HG03175 (cell line): Measurements from ENCODE around the gene ARHGAP26.

Experiments used
- ATAC-seq: cut with Tn5 transposase; IDR thresholded peaks from one replicate; pipeline ENCODE4 v1.9.1; 2021; ENCODE audit warnings: mild to moderate bottlenecking, moderate library complexity; ENCODE audit not compliant: unreplicated experiment

ARHGAP26 gene

GRCh38 chr5:143227301-143227700, 457.1 kb downstream of the ARHGAP26 start:
- ATAC-seq: no peak

- ATAC-seq: no peak
Measured at GRCh38 chr5:143228597-143229293, 458.6 kb downstream of the ARHGAP26 start.

DNA sequence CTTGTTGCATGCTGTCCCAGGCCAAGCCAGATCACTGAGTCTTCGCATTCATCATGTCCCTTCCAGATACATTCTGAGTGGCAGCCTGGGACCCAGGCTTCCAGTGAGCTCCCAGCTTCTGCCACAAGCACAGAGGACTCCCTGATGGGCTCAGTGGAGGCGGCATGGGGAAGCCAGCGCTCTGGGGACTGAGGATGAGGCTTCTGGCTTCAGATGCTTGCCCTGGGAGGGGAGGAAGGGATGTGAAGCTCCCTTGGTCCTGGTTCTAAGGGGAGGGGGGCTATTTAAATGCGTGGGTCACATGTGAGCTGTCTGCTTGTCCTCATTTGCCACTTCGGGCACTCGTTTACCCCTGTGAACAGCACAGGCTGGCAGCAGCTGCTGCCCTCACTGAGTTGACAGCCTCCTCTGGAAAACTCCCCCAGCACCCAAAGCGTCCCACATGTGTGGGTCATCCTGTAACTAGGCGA, 459.3 kb downstream of the ARHGAP26 start:
- ATAC-seq: peak; percentile 25

- peak; percentile 86 for ATAC-seq
Measured at GRCh38 chr5:143229896-143230675, 459.9 kb downstream of the ARHGAP26 start.

DNA sequence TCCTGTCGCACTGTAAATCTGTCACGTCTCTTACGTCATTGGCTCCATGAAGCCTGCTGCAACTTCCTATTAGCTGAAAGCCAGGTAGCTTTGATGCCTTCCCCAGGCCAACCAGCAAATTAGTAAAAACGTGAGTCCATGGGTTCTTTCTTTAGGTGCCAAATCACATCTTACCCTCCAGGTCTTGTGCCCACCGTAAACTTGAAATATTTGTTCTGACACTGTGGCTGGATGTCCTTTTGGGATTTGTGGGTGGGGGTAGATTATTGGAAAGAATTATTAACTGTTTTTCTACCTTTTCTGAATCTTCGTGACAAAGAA, 460.5 kb downstream of the ARHGAP26 start:
- ATAC-seq: peak; percentile 1

DNA sequence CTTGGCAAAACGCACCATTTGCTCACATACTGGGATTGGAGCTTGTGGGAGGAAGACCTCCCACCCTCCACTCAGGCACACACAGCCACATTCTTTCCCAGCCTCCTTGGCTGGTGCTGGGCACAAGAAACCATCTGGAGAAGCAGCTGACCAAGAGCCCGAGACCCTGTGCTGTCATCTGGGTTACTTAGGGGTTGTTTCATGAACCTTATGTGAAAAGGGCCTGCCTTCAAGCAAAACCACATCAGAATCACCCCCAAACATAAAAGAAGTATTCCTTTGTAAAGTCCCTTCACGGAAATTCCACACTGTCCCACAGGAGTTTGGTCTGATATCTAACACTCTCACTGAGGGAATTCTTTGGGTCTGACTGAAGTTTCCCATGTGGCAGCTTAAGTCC, 461.2 kb downstream of the ARHGAP26 start:
- ATAC-seq: no peak

DNA sequence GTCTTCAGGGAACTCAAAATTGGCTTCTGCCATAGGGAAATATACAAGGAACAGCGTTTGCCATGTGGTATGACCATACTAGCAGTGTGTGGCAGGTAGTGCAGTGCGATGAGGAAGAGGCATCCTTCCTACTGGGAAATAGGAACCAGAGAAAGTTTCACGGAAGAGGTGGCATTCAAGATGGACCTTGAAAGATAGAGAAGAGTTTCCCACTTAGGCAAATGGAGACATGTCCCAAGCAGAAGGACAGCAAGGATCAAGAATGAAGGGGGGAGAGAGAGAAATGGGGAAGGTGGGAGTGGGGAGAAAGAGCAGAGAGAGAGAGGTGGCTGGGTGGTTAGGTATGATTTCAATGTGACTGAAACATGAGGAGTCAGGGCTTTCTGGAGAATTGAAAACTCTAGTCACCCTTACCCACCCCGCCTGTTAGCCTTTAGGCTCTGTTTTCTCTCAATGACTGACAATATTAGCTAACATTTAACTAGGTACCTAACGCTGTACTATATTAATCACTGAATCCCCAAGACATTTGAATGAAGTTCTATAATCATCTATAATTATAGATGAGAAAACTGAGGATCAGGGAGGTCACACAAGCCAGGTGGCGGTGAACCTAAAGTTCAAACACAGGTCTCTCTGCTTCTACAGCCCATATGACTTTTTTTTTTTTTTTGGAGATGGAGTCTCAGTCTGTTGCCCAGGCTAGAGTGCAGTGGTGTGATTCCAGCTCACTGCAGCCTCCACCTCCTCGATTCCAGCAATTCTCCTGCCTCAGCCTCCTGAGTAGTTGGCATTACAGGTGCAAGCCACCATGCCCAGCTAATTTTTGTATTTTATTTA, 462.0 kb downstream of the ARHGAP26 start:
- ATAC-seq: peak; percentile 46

GRCh38 chr5:143233031-143233430, 462.9 kb downstream of the ARHGAP26 start:
- ATAC-seq: no peak

- no peak for ATAC-seq
Measured at GRCh38 chr5:143234162-143234842, 464.1 kb downstream of the ARHGAP26 start.

DNA sequence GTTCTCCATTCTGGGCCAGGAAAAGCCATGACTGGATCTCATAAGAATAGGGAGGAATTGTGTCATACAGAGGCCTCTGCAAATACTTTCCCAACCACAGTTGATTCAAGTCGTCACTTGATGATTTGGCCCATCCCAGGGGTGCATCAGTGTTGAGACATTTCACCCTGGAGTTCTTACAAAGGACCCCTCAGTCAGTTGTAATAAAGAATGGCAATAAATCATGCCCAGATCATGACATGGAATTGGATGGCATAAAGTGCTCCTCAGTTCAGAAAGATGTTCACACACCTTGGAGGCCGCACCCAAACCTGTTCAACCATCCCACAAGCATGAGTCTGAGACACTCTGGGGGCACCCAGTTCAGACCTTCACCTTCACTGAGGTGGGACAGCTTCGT, 465.2 kb downstream of the ARHGAP26 start:
- ATAC-seq: no peak

GRCh38 chr5:143236682-143237081, 466.5 kb downstream of the ARHGAP26 start:
- no peak for ATAC-seq

GRCh38 chr5:143237664-143238063, 467.5 kb downstream of the ARHGAP26 start:
- no peak for ATAC-seq

DNA sequence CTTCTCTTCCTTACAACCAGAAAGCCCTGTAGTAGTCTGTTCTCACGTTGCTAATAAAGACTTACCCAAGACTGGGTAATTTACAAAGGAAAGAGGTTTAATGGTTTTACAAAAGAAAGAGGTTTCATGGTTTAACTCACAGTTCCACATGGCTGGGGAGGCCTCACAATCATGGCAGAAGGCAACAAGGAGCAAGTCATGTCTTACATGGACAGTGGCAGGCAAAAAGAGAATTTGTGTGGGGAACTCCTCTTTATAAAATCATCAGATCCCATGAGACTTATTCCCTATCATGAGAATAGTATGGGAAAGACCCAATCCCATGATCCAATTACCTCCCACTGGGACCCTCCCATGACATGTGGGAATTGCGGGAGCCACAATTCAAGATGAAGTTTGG, 468.4 kb downstream of the ARHGAP26 start:
- no peak for ATAC-seq

DNA sequence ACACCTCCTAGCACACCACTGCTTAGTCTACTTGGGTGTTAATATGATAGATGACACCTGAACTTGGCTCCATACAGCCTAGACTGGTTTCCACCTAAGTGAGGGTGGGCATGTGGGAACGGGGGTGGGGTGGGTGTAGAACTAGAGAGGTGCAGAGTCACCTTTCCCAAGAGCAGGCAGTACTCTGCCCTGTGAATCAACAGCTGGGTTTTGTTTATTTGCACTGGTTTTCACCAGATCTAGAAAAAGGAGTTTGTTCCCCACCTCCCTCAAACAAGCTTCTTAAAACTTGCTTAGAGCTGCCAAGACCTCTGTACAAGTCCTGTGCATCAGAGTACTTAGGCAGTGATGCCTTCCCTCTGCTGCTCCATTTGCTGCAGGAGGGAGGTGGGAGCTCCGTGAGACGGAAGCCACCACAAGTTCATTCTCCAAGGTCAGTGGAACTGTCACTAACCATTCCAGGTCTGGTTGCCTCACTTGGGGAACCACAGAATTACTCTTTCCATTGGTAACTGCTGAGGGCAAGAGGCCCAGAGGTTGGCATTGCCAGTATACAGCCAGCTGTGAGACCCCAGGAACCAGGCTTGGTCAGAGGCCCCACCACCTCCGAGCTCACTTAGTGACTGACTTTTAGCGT, 469.8 kb downstream of the ARHGAP26 start:
- no peak for ATAC-seq

GRCh38 chr5:143241892-143242291, 471.7 kb downstream of the ARHGAP26 start:
- ATAC-seq: no peak

DNA sequence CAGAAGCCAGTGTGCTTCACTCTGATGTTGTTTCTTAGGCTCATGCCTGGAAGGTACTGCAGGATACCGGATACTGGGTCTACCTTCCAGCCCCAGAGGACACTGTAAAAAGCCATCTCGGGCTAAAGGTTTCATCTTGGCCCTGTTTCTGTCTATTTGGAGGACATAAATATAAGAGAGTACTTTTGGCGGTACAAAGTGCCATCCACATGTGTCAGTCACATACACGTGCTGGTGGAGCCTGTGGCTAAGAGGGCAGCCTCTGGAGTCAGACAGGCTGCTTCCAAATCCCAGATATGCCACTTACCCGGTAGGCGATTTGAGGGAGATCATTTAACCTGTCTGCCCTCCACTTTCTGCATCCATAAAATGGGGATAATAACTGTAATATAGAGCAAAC, 472.9 kb downstream of the ARHGAP26 start:
- no peak for ATAC-seq

- no peak for ATAC-seq
Measured at GRCh38 chr5:143244000-143244736, 474.0 kb downstream of the ARHGAP26 start.

- no peak for ATAC-seq
Measured at GRCh38 chr5:143244990-143245389, 474.8 kb downstream of the ARHGAP26 start.

DNA sequence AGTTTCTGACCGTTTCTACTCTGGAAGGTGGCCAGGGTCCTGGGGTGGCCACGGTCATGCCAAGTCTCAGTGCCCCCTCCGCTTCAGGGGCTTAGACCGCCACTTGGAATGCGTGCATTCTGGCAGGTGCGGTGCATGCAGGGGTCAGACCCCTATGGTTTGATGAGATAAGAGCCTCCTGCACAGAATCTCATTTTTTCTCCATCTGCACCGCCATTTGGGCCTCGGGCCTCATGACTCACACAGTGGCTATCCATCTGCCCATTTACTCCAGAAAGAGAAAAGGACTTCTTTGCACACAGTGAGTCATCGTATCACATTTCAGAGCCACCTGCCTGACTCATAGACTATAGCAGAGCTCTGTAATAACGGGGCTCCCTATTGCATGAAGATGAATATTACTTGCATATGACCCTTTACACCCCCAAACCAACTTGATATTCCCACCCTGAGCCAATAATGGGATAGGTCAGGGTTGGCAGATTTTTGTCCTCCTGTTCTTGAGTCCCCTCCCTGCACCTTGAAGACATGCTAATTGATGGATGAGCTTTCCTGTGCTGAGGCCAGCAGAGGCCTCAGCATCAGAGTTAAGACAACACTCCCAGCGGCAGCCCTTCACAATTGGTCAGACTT, 475.9 kb downstream of the ARHGAP26 start:
- ATAC-seq: no peak
